PFSK-1 (cell line): ENCODE results near the gene TRAPPC10.

Experiments
- POLR2AphosphoS5 ChIP-seq: IDR thresholded peaks from 2 replicates; pipeline ENCODE4 v1.6.1; 2012; ENCODE audit warnings: low read depth, mild to moderate bottlenecking, control low read depth, low read length, moderate library complexity
- TAF1 ChIP-seq: IDR thresholded peaks from 2 replicates; pipeline ENCODE4 v1.6.1; 2012; ENCODE audit warnings: low read length, control low read depth, borderline replicate concordance; ENCODE audit not compliant: insufficient read depth
- TF ChIP-seq, protein P1 (sequence below), 2 experiments: IDR thresholded peaks; 2 replicates each; pipeline versions ENCODE4 v1.6.1 to v1.8.0; 2011 to 2012; ENCODE audit warnings: low read depth in 2 of 2, low read length in 2 of 2, control low read depth in 1 of 2, inconsistent platforms in 1 of 2, mild to moderate bottlenecking in 1 of 2, moderate library complexity in 1 of 2; ENCODE audit not compliant: insufficient read depth in 1 of 2

DNA sequence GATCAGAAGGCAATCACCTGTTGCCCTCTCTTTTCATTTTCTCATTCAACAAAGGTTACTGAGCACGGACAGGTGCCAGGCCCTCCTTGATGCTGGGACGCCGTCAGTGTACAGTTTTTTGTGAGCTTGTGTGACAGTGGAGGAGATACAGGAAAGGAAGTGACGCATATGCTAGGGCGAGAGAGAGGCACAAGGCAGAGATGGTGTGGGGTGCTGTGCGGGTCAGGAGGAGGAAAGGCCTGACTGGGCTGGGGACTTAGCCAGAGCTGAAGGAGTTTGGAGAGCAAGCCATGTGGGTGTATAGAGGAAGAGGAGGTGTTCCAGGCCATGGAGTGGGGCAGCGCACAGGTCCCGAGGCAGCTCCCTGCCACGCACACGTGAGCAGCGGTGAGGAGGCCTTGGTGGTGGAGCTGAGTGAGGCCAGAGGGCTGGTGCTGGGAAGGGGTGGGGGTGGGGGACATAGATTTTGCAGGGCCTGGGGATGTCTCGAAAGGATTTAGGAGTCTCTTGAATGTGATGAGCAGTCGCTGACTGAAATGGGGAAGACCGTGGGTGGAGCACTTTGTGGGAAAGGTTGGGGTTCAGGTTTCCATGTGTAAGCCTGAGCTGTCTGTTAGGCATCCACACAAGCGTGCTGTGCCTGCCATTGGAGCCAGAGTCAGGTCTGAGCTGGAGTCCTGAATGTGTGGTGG is 46.0 kb downstream of the TRAPPC10 start:
- TF ChIP-seq POLR2AphosphoS5 (no peak), TAF1 (no peak)
- TF ChIP-seq, protein P1, sequence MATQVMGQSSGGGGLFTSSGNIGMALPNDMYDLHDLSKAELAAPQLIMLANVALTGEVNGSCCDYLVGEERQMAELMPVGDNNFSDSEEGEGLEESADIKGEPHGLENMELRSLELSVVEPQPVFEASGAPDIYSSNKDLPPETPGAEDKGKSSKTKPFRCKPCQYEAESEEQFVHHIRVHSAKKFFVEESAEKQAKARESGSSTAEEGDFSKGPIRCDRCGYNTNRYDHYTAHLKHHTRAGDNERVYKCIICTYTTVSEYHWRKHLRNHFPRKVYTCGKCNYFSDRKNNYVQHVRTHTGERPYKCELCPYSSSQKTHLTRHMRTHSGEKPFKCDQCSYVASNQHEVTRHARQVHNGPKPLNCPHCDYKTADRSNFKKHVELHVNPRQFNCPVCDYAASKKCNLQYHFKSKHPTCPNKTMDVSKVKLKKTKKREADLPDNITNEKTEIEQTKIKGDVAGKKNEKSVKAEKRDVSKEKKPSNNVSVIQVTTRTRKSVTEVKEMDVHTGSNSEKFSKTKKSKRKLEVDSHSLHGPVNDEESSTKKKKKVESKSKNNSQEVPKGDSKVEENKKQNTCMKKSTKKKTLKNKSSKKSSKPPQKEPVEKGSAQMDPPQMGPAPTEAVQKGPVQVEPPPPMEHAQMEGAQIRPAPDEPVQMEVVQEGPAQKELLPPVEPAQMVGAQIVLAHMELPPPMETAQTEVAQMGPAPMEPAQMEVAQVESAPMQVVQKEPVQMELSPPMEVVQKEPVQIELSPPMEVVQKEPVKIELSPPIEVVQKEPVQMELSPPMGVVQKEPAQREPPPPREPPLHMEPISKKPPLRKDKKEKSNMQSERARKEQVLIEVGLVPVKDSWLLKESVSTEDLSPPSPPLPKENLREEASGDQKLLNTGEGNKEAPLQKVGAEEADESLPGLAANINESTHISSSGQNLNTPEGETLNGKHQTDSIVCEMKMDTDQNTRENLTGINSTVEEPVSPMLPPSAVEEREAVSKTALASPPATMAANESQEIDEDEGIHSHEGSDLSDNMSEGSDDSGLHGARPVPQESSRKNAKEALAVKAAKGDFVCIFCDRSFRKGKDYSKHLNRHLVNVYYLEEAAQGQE (IDR thresholded peaks at IDR 0.05; ENCODE audit: insufficient read depth in 1 of 2, low read depth in 2 of 2, low read length in 2 of 2), result no peak
